ENCODE results near the gene ALPP.
"Not testable (repeated sequence)": the region's sequence is repeated elsewhere in the genome, so short reads cannot be mapped to it uniquely, and the experiment has no call there.

The ALPP gene

GRCh38 chr2:232341061-232341738 is 37.4 kb upstream of the ALPP start:
- DNase-seq, result no peak

- DNase-seq, result no peak
Measured at GRCh38 chr2:232341739-232342126, 36.8 kb upstream of the ALPP start.

GRCh38 chr2:232342635-232343565 is 35.7 kb upstream of the ALPP start:
- no peak for DNase-seq

GRCh38 chr2:232343821-232344220 is 34.7 kb upstream of the ALPP start:
- DNase-seq, result no peak

- DNase-seq, result no peak
Measured at GRCh38 chr2:232345251-232345650, 33.3 kb upstream of the ALPP start.

GRCh38 chr2:232347369-232347768 is 31.2 kb upstream of the ALPP start:
- DNase-seq, result no peak

GRCh38 chr2:232348936-232349335 is 29.6 kb upstream of the ALPP start:
- DNase-seq, result no peak

- no peak for DNase-seq
Measured at GRCh38 chr2:232349546-232349945, 29.0 kb upstream of the ALPP start.

- no peak for DNase-seq
Measured at GRCh38 chr2:232349946-232350635, 28.5 kb upstream of the ALPP start.

GRCh38 chr2:232350804-232351685 is 27.5 kb upstream of the ALPP start:
- no peak for DNase-seq

GRCh38 chr2:232351686-232352510 is 26.7 kb upstream of the ALPP start:
- no peak for DNase-seq

- no peak for DNase-seq
Measured at GRCh38 chr2:232352511-232353091, 25.9 kb upstream of the ALPP start.

GRCh38 chr2:232353096-232353495 is 25.5 kb upstream of the ALPP start:
- no peak for DNase-seq

- no peak for DNase-seq
Measured at GRCh38 chr2:232353660-232354059, 24.9 kb upstream of the ALPP start.

GRCh38 chr2:232354069-232354468 is 24.5 kb upstream of the ALPP start:
- DNase-seq, result no peak

- no peak for DNase-seq
Measured at GRCh38 chr2:232361646-232362045, 16.9 kb upstream of the ALPP start.

- no peak for DNase-seq
Measured at GRCh38 chr2:232362174-232362900, 16.2 kb upstream of the ALPP start.

GRCh38 chr2:232363064-232363783 is 15.3 kb upstream of the ALPP start:
- not testable (repeated sequence) for DNase-seq

GRCh38 chr2:232363784-232364615 is 14.6 kb upstream of the ALPP start:
- DNase-seq, result no peak

Measured in amniotic stem cell (primary cell).